ENCODE results near the gene LRG1.

LRG1 gene

GRCh38 chr19:4503132-4503824, 36.6 kb downstream of the LRG1 start:
- TF ChIP-seq ZNF565 (CRISPR knock-in tag; conservative IDR thresholded peaks at IDR 0.05; ENCODE audit: low read depth) = no peak
- no peak for TF ChIP-seq RARB (CRISPR knock-in tag; IDR thresholded peaks at IDR 0.05)
- TF ChIP-seq TSHZ2 (CRISPR knock-in tag; IDR thresholded peaks at IDR 0.05) = no peak
- no peak for TF ChIP-seq BACH2 (CRISPR knock-in tag; IDR thresholded peaks at IDR 0.05; ENCODE audit: borderline replicate concordance)
- TF ChIP-seq TCF4 (CRISPR knock-in tag; IDR thresholded peaks at IDR 0.05; ENCODE audit: borderline replicate concordance) = no peak
- no peak for TF ChIP-seq CSRNP3 (CRISPR knock-in tag; IDR thresholded peaks at IDR 0.05)
- TF ChIP-seq ZC3H10 (CRISPR knock-in tag; IDR thresholded peaks at IDR 0.05) = no peak
- no peak for TF ChIP-seq POU6F1 (CRISPR knock-in tag; IDR thresholded peaks at IDR 0.05; ENCODE audit: borderline replicate concordance, low read depth)
- no peak for TF ChIP-seq ARNTL (CRISPR knock-in tag; IDR thresholded peaks at IDR 0.05; ENCODE audit: borderline replicate concordance, low read depth)
- no peak for TF ChIP-seq ZFP3 (CRISPR knock-in tag; IDR thresholded peaks at IDR 0.05)
- no peak for TF ChIP-seq ZNF8 (CRISPR knock-in tag; IDR thresholded peaks at IDR 0.05)
- no peak for TF ChIP-seq PPARA (CRISPR knock-in tag; IDR thresholded peaks at IDR 0.05; ENCODE audit: borderline replicate concordance)
- no peak for TF ChIP-seq ESRRG (CRISPR knock-in tag; IDR thresholded peaks at IDR 0.05)
- no peak for TF ChIP-seq OSR1 (CRISPR knock-in tag; IDR thresholded peaks at IDR 0.05)
- TF ChIP-seq CSDC2 (CRISPR knock-in tag; IDR thresholded peaks at IDR 0.05) = no peak
- no peak for TF ChIP-seq ZNF70 (CRISPR knock-in tag; IDR thresholded peaks at IDR 0.05)
- no peak for TF ChIP-seq ISL1 (CRISPR knock-in tag; IDR thresholded peaks at IDR 0.05)
- TF ChIP-seq CREB5 (CRISPR knock-in tag; IDR thresholded peaks at IDR 0.05; ENCODE audit: low read depth) = no peak
- no peak for ATAC-seq

- ATAC-seq = no peak
- TF ChIP-seq ARNTL (CRISPR knock-in tag; IDR thresholded peaks at IDR 0.05; ENCODE audit: borderline replicate concordance, low read depth) = no peak
- no peak for TF ChIP-seq PPARA (CRISPR knock-in tag; IDR thresholded peaks at IDR 0.05; ENCODE audit: borderline replicate concordance)
- no peak for TF ChIP-seq ZFP3 (CRISPR knock-in tag; IDR thresholded peaks at IDR 0.05)
- no peak for TF ChIP-seq BACH2 (CRISPR knock-in tag; IDR thresholded peaks at IDR 0.05; ENCODE audit: borderline replicate concordance)
- TF ChIP-seq OSR1 (CRISPR knock-in tag; IDR thresholded peaks at IDR 0.05) = no peak
- no peak for TF ChIP-seq ZNF565 (CRISPR knock-in tag; conservative IDR thresholded peaks at IDR 0.05; ENCODE audit: low read depth)
- TF ChIP-seq ZC3H10 (CRISPR knock-in tag; IDR thresholded peaks at IDR 0.05) = no peak
- no peak for TF ChIP-seq CREB5 (CRISPR knock-in tag; IDR thresholded peaks at IDR 0.05; ENCODE audit: low read depth)
- TF ChIP-seq ISL1 (CRISPR knock-in tag; IDR thresholded peaks at IDR 0.05) = no peak
- TF ChIP-seq ZFP30 (CRISPR knock-in tag; IDR thresholded peaks at IDR 0.05) = no peak
- TF ChIP-seq TOX (CRISPR knock-in tag; IDR thresholded peaks at IDR 0.05; ENCODE audit: borderline replicate concordance) = no peak
- no peak for TF ChIP-seq SNAI2 (CRISPR knock-in tag; IDR thresholded peaks at IDR 0.05)
- no peak for TF ChIP-seq CSRNP3 (CRISPR knock-in tag; IDR thresholded peaks at IDR 0.05)
- TF ChIP-seq ZNF70 (CRISPR knock-in tag; IDR thresholded peaks at IDR 0.05) = no peak
- no peak for TF ChIP-seq TCF4 (CRISPR knock-in tag; IDR thresholded peaks at IDR 0.05; ENCODE audit: borderline replicate concordance)
Observed at GRCh38 chr19:4502282-4503131, 37.3 kb downstream of the LRG1 start.
